Skeletal muscle tissue (tissue), 4 donors: Measurements from ENCODE around the gene BICRAL. TPM values are rescaled to one million over a fixed set of nuclear protein-coding genes. Genes with fewer than 3 reads are reported as not detected.
"Not testable (repeated sequence)": the region's sequence is repeated elsewhere in the genome, so short reads cannot be mapped to it uniquely, and the experiment has no call there.

Source experiments
- H3K27ac ChIP-seq: one replicate; pipeline ENCODE4 v1.7.0; 2013; ENCODE audit warnings: mild to moderate bottlenecking, low read depth, low read length, inconsistent platforms
- H3K27me3 ChIP-seq, 3 donors: one replicate each; pipeline ENCODE4 v1.7.0; 2013; ENCODE audit warnings: low read length in 3 of 3; ENCODE audit not compliant: control insufficient read depth in 3 of 3, insufficient read depth in 3 of 3
- H3K36me3 ChIP-seq, 3 donors: one replicate each; pipeline ENCODE4 v1.7.0; 2013; ENCODE audit warnings: low read length in 3 of 3; ENCODE audit not compliant: control insufficient read depth in 3 of 3, insufficient read depth in 3 of 3
- H3K4me1 ChIP-seq, 3 donors: one replicate each; pipeline ENCODE4 v1.7.0; 2013; ENCODE audit warnings: low read length in 3 of 3, mild to moderate bottlenecking in 3 of 3; ENCODE audit not compliant: control insufficient read depth in 3 of 3, insufficient read depth in 3 of 3
- H3K4me3 ChIP-seq, 3 donors: one replicate each; pipeline ENCODE4 v1.7.0; 2013; ENCODE audit warnings: low read length in 3 of 3
- H3K9ac ChIP-seq, 3 donors: one replicate each; pipeline ENCODE4 v1.7.0; 2013; ENCODE audit warnings: low read length in 3 of 3, mild to moderate bottlenecking in 3 of 3, moderate library complexity in 2 of 3, low read depth in 1 of 3
- H3K9me3 ChIP-seq, 3 donors: one replicate each; pipeline ENCODE4 v1.7.0; 2013; ENCODE audit warnings: low read length in 3 of 3; ENCODE audit not compliant: control insufficient read depth in 3 of 3
- total RNA-seq: library from RNA; depleted of rRNA; stranded (reverse); fragments of >200 nt; gene quantifications from one replicate; pipeline ENCODE4 v1.2.3, GENCODE V29; 2014
- donor health status: Osteomylitis.

BICRAL gene
- total RNA-seq, 1 donor from 2014 or later: 10.4 TPM

GRCh38 chr6:42808492-42809483 is 26.9 kb downstream of the BICRAL start:
- no peak overlapping the region for H3K4me3 ChIP-seq
- no peaks in the 10 kb centered on the region for H3K27me3 ChIP-seq
- no peaks in the 10 kb centered on the region for H3K36me3 ChIP-seq
- no peak overlapping the region for H3K27ac ChIP-seq
- peaks cover 0 to 8% (median 6%) of the 10 kb centered on the region in 3 donors for H3K4me1 ChIP-seq
- H3K9ac ChIP-seq: no peak overlapping the region
- no peaks in the 10 kb centered on the region for H3K9me3 ChIP-seq

- Histone ChIP-seq H3K36me3 (no peaks in the 10 kb centered on the region), H3K9me3 (no peaks in the 10 kb centered on the region), H3K4me3 (no peak overlapping the region), H3K27me3 (no peaks in the 10 kb centered on the region), H3K4me1 (peaks cover 0 to 8% (median 3%) of the 10 kb centered on the region in 3 donors), H3K9ac (no peak overlapping the region), H3K27ac (no peak overlapping the region)
These were observed 31.3 kb downstream of the BICRAL start for GRCh38 chr6:42813074-42813645.

GRCh38 chr6:42813906-42814444 is 32.1 kb downstream of the BICRAL start:
- Histone ChIP-seq H3K27ac (no peak overlapping the region), H3K4me3 (no peak overlapping the region), H3K36me3 (no peaks in the 10 kb centered on the region), H3K9me3 (no peaks in the 10 kb centered on the region), H3K27me3 (no peaks in the 10 kb centered on the region), H3K9ac (no peak overlapping the region), H3K4me1 (peaks cover 4 to 8% (median 5%) of the 10 kb centered on the region in 3 donors)

- not testable (repeated sequence) for H3K27me3 ChIP-seq, H3K36me3 ChIP-seq, H3K9ac ChIP-seq, H3K4me3 ChIP-seq, H3K9me3 ChIP-seq, H3K27ac ChIP-seq
- peaks cover 18 to 20% (median 19%) of the 10 kb centered on the region in 3 donors for H3K4me1 ChIP-seq
These were observed 33.9 kb downstream of the BICRAL start for GRCh38 chr6:42815726-42816125.

GRCh38 chr6:42817907-42818306 is 36.1 kb downstream of the BICRAL start:
- Histone ChIP-seq H3K27me3 (no peaks in the 10 kb centered on the region), H3K27ac (no peak overlapping the region), H3K4me3 (no peak overlapping the region), H3K4me1 (peaks cover 27 to 33% (median 29%) of the 10 kb centered on the region in 3 donors), H3K9me3 (no peaks in the 10 kb centered on the region), H3K9ac (peak overlapping the region in 1 of 3 donors; percentile 17), H3K36me3 (peaks cover 0 to 4% (median 0%) of the 10 kb centered on the region in 3 donors)

- H3K36me3 ChIP-seq: peaks cover 0 to 9% (median 0%) of the 10 kb centered on the region in 3 donors
- H3K27me3 ChIP-seq: no peaks in the 10 kb centered on the region
- peaks cover 27 to 33% (median 29%) of the 10 kb centered on the region in 3 donors for H3K4me1 ChIP-seq
- H3K4me3 ChIP-seq: no peak overlapping the region
- H3K9me3 ChIP-seq: no peaks in the 10 kb centered on the region
- no peak overlapping the region for H3K9ac ChIP-seq
- H3K27ac ChIP-seq: no peak overlapping the region
These were observed 36.6 kb downstream of the BICRAL start for GRCh38 chr6:42818416-42818815.

GRCh38 chr6:42818878-42819277 is 37.0 kb downstream of the BICRAL start:
- Histone ChIP-seq H3K9ac (no peak overlapping the region), H3K36me3 (peaks cover 0 to 10% (median 0%) of the 10 kb centered on the region in 3 donors), H3K27ac (no peak overlapping the region), H3K9me3 (no peaks in the 10 kb centered on the region), H3K27me3 (no peaks in the 10 kb centered on the region), H3K4me3 (no peak overlapping the region), H3K4me1 (peaks cover 27 to 33% (median 29%) of the 10 kb centered on the region in 3 donors)

- Histone ChIP-seq H3K36me3 (peaks cover 0 to 10% (median 0%) of the 10 kb centered on the region in 3 donors), H3K4me3 (peak overlapping the region in 2 of 3 donors; percentile 65 to 69), H3K9ac (peak overlapping the region in 1 of 3 donors; percentile 48), H3K4me1 (peaks cover 27 to 33% (median 29%) of the 10 kb centered on the region in 3 donors), H3K27me3 (no peaks in the 10 kb centered on the region), H3K9me3 (no peaks in the 10 kb centered on the region), H3K27ac (peak overlapping the region; percentile 87)
These were observed 38.1 kb downstream of the BICRAL start for GRCh38 chr6:42819803-42820511.

GRCh38 chr6:42820512-42821340 is 38.9 kb downstream of the BICRAL start:
- peak overlapping the region; percentile 60 to 69 (median 65) for H3K4me3 ChIP-seq
- peak overlapping the region; percentile 87 for H3K27ac ChIP-seq
- H3K9ac ChIP-seq: peak overlapping the region; percentile 48 to 78 (median 63)
- no peaks in the 10 kb centered on the region for H3K9me3 ChIP-seq
- peaks cover 27 to 33% (median 29%) of the 10 kb centered on the region in 3 donors for H3K4me1 ChIP-seq
- peaks cover 0 to 10% (median 0%) of the 10 kb centered on the region in 3 donors for H3K36me3 ChIP-seq
- H3K27me3 ChIP-seq: no peaks in the 10 kb centered on the region
